ENCODE measurements around the gene ALDH1A2.
"Not testable (repeated sequence)": the region's sequence is repeated elsewhere in the genome, so short reads cannot be mapped to it uniquely, and the experiment has no call there.

The ALDH1A2 gene

GRCh38 chr15:58065445-58066041 is at the start of gene ALDH1A2:
Gene ALDH1A2, minus strand, starts transcription at chr15:58065711. Its CDS starts 61 bp downstream, at chr15:58065650.
- Mint-ChIP-seq H3K27ac (no peak within 1 kb of the TSS), H3K4me1 (peaks cover 7% of the 10 kb centered on the region), H3K4me3 (peak within 1 kb of the TSS; percentile 78), H3K36me3 (no peaks in the 10 kb centered on the region), H3K9me3 (peaks cover 10% of the 10 kb centered on the region), H3K27me3 (peaks cover 44% of the 10 kb centered on the region)

- no peaks in the 10 kb centered on the region for H3K9me3 Mint-ChIP-seq
- no peaks in the 10 kb centered on the region for H3K4me1 Mint-ChIP-seq
- H3K4me3 Mint-ChIP-seq, result no peak overlapping the region
- peaks cover 17% of the 10 kb centered on the region for H3K27me3 Mint-ChIP-seq
- no peaks in the 10 kb centered on the region for H3K36me3 Mint-ChIP-seq
- H3K27ac Mint-ChIP-seq, result no peak overlapping the region
Observed at GRCh38 chr15:58114812-58115211, 49.3 kb upstream of the ALDH1A2 start.

- no peak overlapping the region for H3K27ac Mint-ChIP-seq
- H3K4me1 Mint-ChIP-seq, result no peaks in the 10 kb centered on the region
- H3K9me3 Mint-ChIP-seq, result no peaks in the 10 kb centered on the region
- H3K36me3 Mint-ChIP-seq, result no peaks in the 10 kb centered on the region
- no peak overlapping the region for H3K4me3 Mint-ChIP-seq
- peaks cover 17% of the 10 kb centered on the region for H3K27me3 Mint-ChIP-seq
Observed at GRCh38 chr15:58114388-58114787, 48.9 kb upstream of the ALDH1A2 start.

- not testable (repeated sequence) for H3K4me3 Mint-ChIP-seq, H3K9me3 Mint-ChIP-seq, H3K36me3 Mint-ChIP-seq, H3K27ac Mint-ChIP-seq, H3K4me1 Mint-ChIP-seq
- peaks cover 17% of the 10 kb centered on the region for H3K27me3 Mint-ChIP-seq
Observed at GRCh38 chr15:58113358-58113757, 47.8 kb upstream of the ALDH1A2 start.

GRCh38 chr15:58111718-58112104 is 46.2 kb upstream of the ALDH1A2 start:
- Mint-ChIP-seq H3K9me3 (no peaks in the 10 kb centered on the region), H3K36me3 (no peaks in the 10 kb centered on the region), H3K4me3 (no peak overlapping the region), H3K27ac (no peak overlapping the region), H3K27me3 (peaks cover 20% of the 10 kb centered on the region), H3K4me1 (no peaks in the 10 kb centered on the region)

- no peak overlapping the region for H3K27ac Mint-ChIP-seq
- H3K9me3 Mint-ChIP-seq, result no peaks in the 10 kb centered on the region
- H3K4me3 Mint-ChIP-seq, result no peak overlapping the region
- no peaks in the 10 kb centered on the region for H3K36me3 Mint-ChIP-seq
- no peaks in the 10 kb centered on the region for H3K4me1 Mint-ChIP-seq
- H3K27me3 Mint-ChIP-seq, result peaks cover 22% of the 10 kb centered on the region
Observed at GRCh38 chr15:58110999-58111717, 45.6 kb upstream of the ALDH1A2 start.

- Mint-ChIP-seq H3K36me3 (no peaks in the 10 kb centered on the region), H3K9me3 (no peaks in the 10 kb centered on the region), H3K4me1 (no peaks in the 10 kb centered on the region), H3K4me3 (no peak overlapping the region), H3K27ac (no peak overlapping the region), H3K27me3 (peaks cover 20% of the 10 kb centered on the region)
Observed at GRCh38 chr15:58109419-58109818, 43.9 kb upstream of the ALDH1A2 start.

GRCh38 chr15:58108117-58108516 is 42.6 kb upstream of the ALDH1A2 start:
- Mint-ChIP-seq H3K27me3 (peaks cover 24% of the 10 kb centered on the region), H3K9me3 (no peaks in the 10 kb centered on the region), H3K4me1 (no peaks in the 10 kb centered on the region), H3K36me3 (no peaks in the 10 kb centered on the region), H3K27ac (no peak overlapping the region), H3K4me3 (no peak overlapping the region)

- H3K4me1 Mint-ChIP-seq, result no peaks in the 10 kb centered on the region
- H3K27me3 Mint-ChIP-seq, result peaks cover 36% of the 10 kb centered on the region
- peak overlapping the region; percentile 48 for H3K27ac Mint-ChIP-seq
- H3K4me3 Mint-ChIP-seq, result no peak overlapping the region
- no peaks in the 10 kb centered on the region for H3K9me3 Mint-ChIP-seq
- no peaks in the 10 kb centered on the region for H3K36me3 Mint-ChIP-seq
Observed at GRCh38 chr15:58103482-58103881, 38.0 kb upstream of the ALDH1A2 start.

- Mint-ChIP-seq H3K4me3 (no peak overlapping the region), H3K27me3 (peaks cover 15% of the 10 kb centered on the region), H3K27ac (no peak overlapping the region), H3K4me1 (no peaks in the 10 kb centered on the region), H3K9me3 (no peaks in the 10 kb centered on the region), H3K36me3 (no peaks in the 10 kb centered on the region)
Observed at GRCh38 chr15:58096529-58097084, 31.1 kb upstream of the ALDH1A2 start.

GRCh38 chr15:58095415-58095814 is 29.9 kb upstream of the ALDH1A2 start:
- Mint-ChIP-seq H3K27me3 (peaks cover 11% of the 10 kb centered on the region), H3K4me1 (no peaks in the 10 kb centered on the region), H3K9me3 (no peaks in the 10 kb centered on the region), H3K27ac (no peak overlapping the region), H3K4me3 (no peak overlapping the region), H3K36me3 (no peaks in the 10 kb centered on the region)

GRCh38 chr15:58087871-58088270 is 22.4 kb upstream of the ALDH1A2 start:
- Mint-ChIP-seq H3K27ac (no peak overlapping the region), H3K27me3 (peaks cover 33% of the 10 kb centered on the region)

GRCh38 chr15:58086491-58086890 is 21.0 kb upstream of the ALDH1A2 start:
- peaks cover 1% of the 10 kb centered on the region for H3K36me3 Mint-ChIP-seq
- H3K4me1 Mint-ChIP-seq, result no peaks in the 10 kb centered on the region
- H3K4me3 Mint-ChIP-seq, result no peak overlapping the region
- peaks cover 14% of the 10 kb centered on the region for H3K9me3 Mint-ChIP-seq
- H3K27me3 Mint-ChIP-seq, result peaks cover 33% of the 10 kb centered on the region
- H3K27ac Mint-ChIP-seq, result peak overlapping the region; percentile 63

More at GRCh38 chr15:58087871-58088270, 22.4 kb upstream of the ALDH1A2 start:
- no peak overlapping the region for H3K4me3 Mint-ChIP-seq
- H3K36me3 Mint-ChIP-seq, result peaks cover 1% of the 10 kb centered on the region
- H3K4me1 Mint-ChIP-seq, result no peaks in the 10 kb centered on the region
- peaks cover 14% of the 10 kb centered on the region for H3K9me3 Mint-ChIP-seq

- Mint-ChIP-seq H3K27ac (no peak overlapping the region), H3K27me3 (peaks cover 22% of the 10 kb centered on the region), H3K4me1 (no peaks in the 10 kb centered on the region), H3K36me3 (no peaks in the 10 kb centered on the region), H3K9me3 (peaks cover 1% of the 10 kb centered on the region), H3K4me3 (no peak overlapping the region)
Observed at GRCh38 chr15:58083526-58083925, 18.0 kb upstream of the ALDH1A2 start.

GRCh38 chr15:58081891-58082290 is 16.4 kb upstream of the ALDH1A2 start:
- H3K4me3 Mint-ChIP-seq, result no peak overlapping the region
- H3K27me3 Mint-ChIP-seq, result peaks cover 11% of the 10 kb centered on the region

GRCh38 chr15:58081456-58081855 is 15.9 kb upstream of the ALDH1A2 start:
- Mint-ChIP-seq H3K4me1 (no peaks in the 10 kb centered on the region), H3K27me3 (peaks cover 6% of the 10 kb centered on the region)

More at GRCh38 chr15:58081891-58082290, 16.4 kb upstream of the ALDH1A2 start:
- no peaks in the 10 kb centered on the region for H3K4me1 Mint-ChIP-seq
- H3K9me3 Mint-ChIP-seq, result no peaks in the 10 kb centered on the region
- H3K27ac Mint-ChIP-seq, result no peak overlapping the region
- H3K36me3 Mint-ChIP-seq, result no peaks in the 10 kb centered on the region

More at GRCh38 chr15:58081456-58081855, 15.9 kb upstream of the ALDH1A2 start:
- H3K4me3 Mint-ChIP-seq, result no peak overlapping the region
- no peak overlapping the region for H3K27ac Mint-ChIP-seq
- H3K9me3 Mint-ChIP-seq, result no peaks in the 10 kb centered on the region
- H3K36me3 Mint-ChIP-seq, result no peaks in the 10 kb centered on the region

Data from activated naive CD4-positive, alpha-beta T cell treated with anti-CD3 and anti-CD28 coated beads, Interleukin-2, amount 50 U/mL, for 24 hours (primary cell).